Ishikawa (cell line): Measurements from ENCODE around the gene CCNE1.

Source experiments
- CREB1 ChIP-seq: IDR thresholded peaks from 2 replicates; pipeline ENCODE4 v1.6.1; 2012; ENCODE audit warnings: low read depth
- FOXM1 ChIP-seq: IDR thresholded peaks from 2 replicates; pipeline ENCODE4 v1.6.1; 2012; ENCODE audit warnings: low read depth, borderline replicate concordance
- MAX ChIP-seq: IDR thresholded peaks from 2 replicates; pipeline ENCODE4 v1.6.1; 2012
- RAD21 ChIP-seq: IDR thresholded peaks from 2 replicates; pipeline ENCODE4 v1.6.1; 2012; ENCODE audit warnings: low read depth
- TCF12 ChIP-seq: IDR thresholded peaks from 2 replicates; pipeline ENCODE4 v1.6.1; 2012; ENCODE audit warnings: low read depth

- TF ChIP-seq FOXM1 = no peak
- no peak for TF ChIP-seq TCF12
- no peak for TF ChIP-seq MAX
- TF ChIP-seq RAD21 = no peak
- no peak for TF ChIP-seq CREB1
Observed at GRCh38 chr19:29854033-29854432, 42.2 kb downstream of the CCNE1 start.
